Cardiac muscle cell (in vitro differentiated cells and primary cell): Measurements from ENCODE around the gene DBH. TPM values are rescaled to one million over a fixed set of nuclear protein-coding genes. Genes with fewer than 3 reads are reported as not detected.
A peak's percentile ranks its signal among the peaks of the same experiment; 100 is the strongest.

Experiments used
- DNase-seq, 2 donors: peaks; one replicate each; pipeline versions ENCODE4 v3.0.0 to v3.0.0-alpha.2; 2010 to 2017; ENCODE audit warnings: low read depth in 1 of 2, low spot score in 1 of 2
- H3K27ac ChIP-seq: fragments of 200-600 bp; sonication (generic); 2 replicates; pipeline ENCODE4 v1.5.1; 2016
- H3K27me3 ChIP-seq: fragments of 200-600 bp; sonication (generic); 2 replicates; pipeline ENCODE4 v1.6.0; 2016; ENCODE audit warnings: control low read depth
- H3K36me3 ChIP-seq: fragments of 200-600 bp; sonication (generic); 2 replicates; pipeline ENCODE4 v1.5.1; 2016; ENCODE audit warnings: control low read depth
- H3K4me1 ChIP-seq: fragments of 200-600 bp; sonication (generic); 2 replicates; pipeline ENCODE4 v1.8.1; 2017; ENCODE audit warnings: low read depth, mild to moderate bottlenecking, mixed run types
- H3K4me3 ChIP-seq: fragments of 200-600 bp; sonication (generic); 2 replicates; pipeline ENCODE4 v1.5.1; 2016; ENCODE audit warnings: mild to moderate bottlenecking
- H3K9me3 ChIP-seq: fragments of 200-600 bp; sonication (generic); 2 replicates; pipeline ENCODE4 v1.5.1; 2017; ENCODE audit warnings: low read depth, mild to moderate bottlenecking, control low read depth
- polyA plus RNA-seq: library from polyadenylated mRNA; unstranded; fragments of >200 nt; fragmentation: Nextera tagmentation; extraction: Ambion mirVana; gene quantifications from 2 replicates; pipeline ENCODE4 v1.2.1, GENCODE V29; 2016
- total RNA-seq: library from RNA; depleted of rRNA; stranded (reverse); fragments of >200 nt; gene quantifications from 2 replicates; pipeline ENCODE4 v1.2.3, GENCODE V29; 2016
- TF ChIP-seq, protein P1 (sequence below): IDR thresholded peaks from 2 replicates; pipeline ENCODE4 v1.5.1; 2012; ENCODE audit warnings: low read depth, mild to moderate bottlenecking, low read length

DBH gene
- total and polyA plus RNA-seq, 2 experiments from 2014 or later = 0.07 TPM; not detected in 1

DNA sequence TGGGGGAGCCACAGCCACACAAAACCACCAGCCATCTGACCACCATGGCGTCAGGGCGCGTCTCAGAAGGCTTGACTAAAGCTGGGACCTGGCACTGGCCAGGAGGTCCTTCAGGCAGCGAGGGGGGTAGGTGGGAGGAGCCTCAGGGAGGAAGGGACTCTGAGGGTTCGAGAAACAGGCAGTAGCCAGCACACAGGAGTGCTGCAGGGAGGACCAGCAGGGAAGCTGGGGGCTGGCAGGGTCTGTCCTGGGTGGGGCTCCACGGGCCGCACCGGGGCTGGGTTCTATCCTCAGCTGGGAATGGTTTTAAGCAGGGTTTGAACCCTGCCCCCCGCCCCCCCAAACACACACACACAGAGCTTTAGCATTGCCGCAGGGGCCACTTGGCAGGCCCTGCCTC lies 34.4 kb upstream of the DBH start:
- Histone ChIP-seq H3K4me3 (no peak overlapping the region), H3K27me3 (peaks cover under 1% of the 10 kb centered on the region), H3K36me3 (no peaks in the 10 kb centered on the region), H3K4me1 (no peaks in the 10 kb centered on the region), H3K9me3 (no peaks in the 10 kb centered on the region), H3K27ac (no peak overlapping the region)
- DNase-seq = no peak
- TF ChIP-seq, protein P1, sequence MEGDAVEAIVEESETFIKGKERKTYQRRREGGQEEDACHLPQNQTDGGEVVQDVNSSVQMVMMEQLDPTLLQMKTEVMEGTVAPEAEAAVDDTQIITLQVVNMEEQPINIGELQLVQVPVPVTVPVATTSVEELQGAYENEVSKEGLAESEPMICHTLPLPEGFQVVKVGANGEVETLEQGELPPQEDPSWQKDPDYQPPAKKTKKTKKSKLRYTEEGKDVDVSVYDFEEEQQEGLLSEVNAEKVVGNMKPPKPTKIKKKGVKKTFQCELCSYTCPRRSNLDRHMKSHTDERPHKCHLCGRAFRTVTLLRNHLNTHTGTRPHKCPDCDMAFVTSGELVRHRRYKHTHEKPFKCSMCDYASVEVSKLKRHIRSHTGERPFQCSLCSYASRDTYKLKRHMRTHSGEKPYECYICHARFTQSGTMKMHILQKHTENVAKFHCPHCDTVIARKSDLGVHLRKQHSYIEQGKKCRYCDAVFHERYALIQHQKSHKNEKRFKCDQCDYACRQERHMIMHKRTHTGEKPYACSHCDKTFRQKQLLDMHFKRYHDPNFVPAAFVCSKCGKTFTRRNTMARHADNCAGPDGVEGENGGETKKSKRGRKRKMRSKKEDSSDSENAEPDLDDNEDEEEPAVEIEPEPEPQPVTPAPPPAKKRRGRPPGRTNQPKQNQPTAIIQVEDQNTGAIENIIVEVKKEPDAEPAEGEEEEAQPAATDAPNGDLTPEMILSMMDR = no peak

DNA sequence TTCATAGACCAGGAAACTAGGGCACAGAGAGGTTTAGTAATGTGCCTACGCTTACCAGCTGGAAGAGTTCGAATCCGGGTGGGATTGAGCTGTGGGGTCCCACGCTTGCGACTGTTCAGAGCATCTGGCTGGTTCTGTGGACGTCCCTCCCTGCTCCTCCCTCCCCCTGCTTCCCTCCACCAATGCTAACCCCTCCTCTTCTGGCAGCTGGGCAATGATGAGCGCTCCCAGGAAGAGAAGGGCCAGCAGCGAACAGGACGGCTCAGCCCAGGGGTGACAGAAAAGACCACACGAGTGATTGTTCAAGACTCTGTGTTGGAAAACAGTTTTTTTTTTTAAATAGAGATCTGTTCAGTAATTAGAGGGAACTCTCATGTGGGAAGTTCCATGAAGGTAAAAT lies 33.9 kb upstream of the DBH start:
- H3K4me1 ChIP-seq = no peaks in the 10 kb centered on the region
- H3K36me3 ChIP-seq = no peaks in the 10 kb centered on the region
- H3K4me3 ChIP-seq = no peak overlapping the region
- H3K27me3 ChIP-seq = peaks cover 6% of the 10 kb centered on the region
- no peaks in the 10 kb centered on the region for H3K9me3 ChIP-seq
- TF ChIP-seq, protein P1 = no peak
- DNase-seq = no peak
- H3K27ac ChIP-seq = no peak overlapping the region

DNA sequence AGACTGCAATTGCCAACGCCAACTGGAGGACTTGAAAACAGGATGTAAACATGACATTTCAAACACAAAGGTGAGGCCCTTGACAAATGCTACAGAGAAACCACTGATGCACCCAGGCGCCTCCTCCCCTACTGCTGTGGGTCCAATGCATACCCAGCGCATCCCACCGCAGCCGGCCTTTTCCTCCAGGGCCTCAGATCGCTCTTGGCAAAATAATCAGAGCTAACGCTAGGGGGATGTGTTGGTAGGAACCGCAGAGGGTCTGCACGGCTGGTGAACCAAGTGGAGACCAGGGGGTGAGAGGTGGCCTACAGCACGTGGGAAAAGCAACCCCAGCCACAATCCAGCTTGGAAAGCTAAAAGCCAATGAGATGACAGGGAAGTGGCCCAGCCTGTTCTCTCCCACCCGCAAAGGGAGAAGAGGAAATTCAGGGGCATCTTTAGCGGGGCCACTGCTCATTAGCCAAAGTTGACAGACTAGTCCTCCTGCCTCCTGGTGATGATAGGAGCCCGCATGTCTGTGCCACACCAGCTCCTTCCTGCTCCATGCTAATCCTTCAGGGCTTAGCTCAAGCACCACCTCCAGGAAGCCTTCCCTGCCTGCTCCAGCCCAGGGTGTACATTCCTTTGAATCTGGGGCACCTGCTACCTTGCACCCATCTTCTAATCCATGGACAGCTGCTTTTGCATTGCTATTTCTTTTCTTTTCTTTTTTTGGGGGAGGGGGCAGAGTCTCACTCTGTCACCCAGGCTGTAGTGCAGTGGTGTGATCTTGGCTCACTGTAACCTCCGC lies 32.8 kb upstream of the DBH start:
- no peaks in the 10 kb centered on the region for H3K9me3 ChIP-seq
- no peaks in the 10 kb centered on the region for H3K4me1 ChIP-seq
- TF ChIP-seq, protein P1 = no peak
- H3K36me3 ChIP-seq = no peaks in the 10 kb centered on the region
- no peak overlapping the region for H3K27ac ChIP-seq
- H3K27me3 ChIP-seq = peaks cover 16% of the 10 kb centered on the region
- DNase-seq = no peak
- no peak overlapping the region for H3K4me3 ChIP-seq

DNA sequence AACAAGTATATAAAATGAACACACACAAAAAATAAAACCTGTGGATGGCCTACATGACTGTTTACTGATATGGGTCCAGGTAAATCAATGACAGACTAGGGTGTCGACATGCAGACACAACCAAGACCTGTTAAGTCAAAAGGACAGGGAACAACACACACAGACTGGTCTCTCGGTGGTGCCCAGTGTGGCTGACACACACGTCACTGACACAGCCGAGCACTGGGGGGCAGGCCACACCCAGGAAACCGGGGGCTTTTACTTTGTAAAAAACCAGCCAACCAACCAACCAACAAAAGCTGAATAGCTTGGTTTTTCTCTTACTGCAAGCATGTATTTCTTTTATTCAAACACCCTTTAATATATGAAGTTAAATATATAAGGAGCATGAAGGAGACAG lies 31.9 kb upstream of the DBH start:
- DNase-seq = peak; percentile 29 to 60
- Histone ChIP-seq H3K27me3 (peaks cover 24% of the 10 kb centered on the region), H3K9me3 (no peaks in the 10 kb centered on the region), H3K4me1 (no peaks in the 10 kb centered on the region), H3K36me3 (no peaks in the 10 kb centered on the region), H3K27ac (no peak overlapping the region), H3K4me3 (no peak overlapping the region)
- TF ChIP-seq, protein P1 = no peak

DNA sequence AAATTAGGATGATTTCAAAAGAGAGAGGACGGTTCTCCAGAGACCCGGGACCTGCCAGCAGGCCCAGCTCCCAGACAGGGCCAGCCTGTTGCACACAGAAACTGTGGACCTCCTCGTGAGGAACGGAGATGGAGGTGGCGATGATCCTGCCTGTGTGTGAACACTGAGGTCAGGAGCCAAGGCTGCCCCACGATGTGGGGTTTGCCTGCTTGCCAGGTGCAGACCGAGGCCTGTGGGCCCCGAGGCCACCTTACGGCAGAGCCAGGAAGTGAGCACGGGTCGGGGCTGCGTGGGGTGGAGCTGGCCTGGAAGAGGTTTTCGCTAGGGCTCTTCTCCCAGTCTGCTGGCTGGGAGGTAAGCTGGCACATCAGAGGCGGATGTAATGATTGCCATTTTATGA lies 31.3 kb upstream of the DBH start:
- no peak overlapping the region for H3K27ac ChIP-seq
- DNase-seq = no peak
- H3K36me3 ChIP-seq = no peaks in the 10 kb centered on the region
- no peaks in the 10 kb centered on the region for H3K4me1 ChIP-seq
- H3K9me3 ChIP-seq = no peaks in the 10 kb centered on the region
- H3K27me3 ChIP-seq = peaks cover 29% of the 10 kb centered on the region
- TF ChIP-seq, protein P1 = no peak
- no peak overlapping the region for H3K4me3 ChIP-seq
